HG03025 (cell line): ENCODE results near the gene CABLES2.
A peak's percentile ranks its signal among the peaks of the same experiment; 100 is the strongest.
"Not testable (repeated sequence)": the region's sequence is repeated elsewhere in the genome, so short reads cannot be mapped to it uniquely, and the experiment has no call there.

Experiments used
- ATAC-seq: cut with Tn5 transposase; IDR thresholded peaks from one replicate; pipeline ENCODE4 v1.9.1; 2021; ENCODE audit warnings: mild to moderate bottlenecking, moderate library complexity; ENCODE audit not compliant: unreplicated experiment, low FRiP score

CABLES2 gene

GRCh38 chr20:62373631-62374179 is 33.4 kb downstream of the CABLES2 start:
- ATAC-seq: not testable (repeated sequence)

- ATAC-seq: no peak
These were observed 34.8 kb downstream of the CABLES2 start for GRCh38 chr20:62372042-62372993.

DNA sequence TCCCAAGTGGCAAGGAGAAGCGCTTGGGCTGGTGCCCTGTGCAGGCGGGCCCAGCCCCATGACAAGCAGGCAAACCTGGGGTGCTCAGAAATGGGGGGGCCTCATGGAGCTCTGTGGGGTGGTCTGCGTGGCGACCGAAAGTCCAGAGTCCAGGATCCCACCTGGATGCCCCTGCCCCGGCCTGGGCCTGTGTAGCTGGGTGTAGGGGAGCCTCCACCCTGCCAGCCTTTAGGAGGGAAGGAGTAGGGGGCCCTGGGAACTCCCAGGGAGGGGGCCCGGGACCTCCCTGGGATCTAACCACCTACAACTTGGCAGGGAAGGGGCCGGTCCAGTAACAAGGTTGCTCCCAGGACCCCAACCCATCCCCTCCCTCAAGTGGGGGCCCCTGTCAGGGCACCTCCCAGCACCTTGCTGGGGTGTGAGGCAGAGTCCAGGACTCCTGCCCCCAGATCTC is 35.5 kb downstream of the CABLES2 start:
- no peak for ATAC-seq

- no peak for ATAC-seq
These were observed 36.1 kb downstream of the CABLES2 start for GRCh38 chr20:62370807-62371587.

DNA sequence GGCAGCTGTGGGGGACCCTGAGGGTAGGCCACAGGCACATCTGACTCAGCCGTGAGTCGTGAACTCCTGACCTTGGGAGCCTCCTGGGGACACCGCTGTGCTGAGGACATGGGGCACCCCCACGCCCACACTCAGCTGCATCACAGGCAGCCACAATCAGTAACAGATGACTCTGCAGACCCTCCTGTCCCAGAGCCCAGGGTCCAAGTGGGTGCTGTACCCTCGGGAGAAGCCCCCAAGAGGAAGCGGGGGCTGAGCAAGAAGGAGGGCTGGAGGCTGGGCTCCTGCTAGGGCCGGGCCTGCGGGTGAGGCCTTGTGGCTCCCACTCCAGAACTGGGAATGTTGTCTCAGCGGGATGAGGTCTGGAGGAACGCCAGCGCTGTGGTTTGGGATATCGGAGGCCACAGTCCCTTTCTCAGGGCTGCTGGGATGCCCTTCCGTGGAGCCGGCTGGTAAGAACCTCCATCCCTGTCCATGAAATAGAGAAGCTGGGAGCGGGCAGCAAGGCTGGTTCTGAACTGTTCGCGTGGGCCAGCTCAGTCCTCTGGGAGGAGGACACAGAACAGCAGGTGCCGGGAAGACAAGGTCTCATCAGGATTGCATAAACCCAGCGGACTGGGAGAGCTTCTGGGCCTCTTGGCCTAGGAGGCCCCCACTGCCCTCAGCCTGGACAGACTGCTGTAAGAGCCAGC is 36.8 kb downstream of the CABLES2 start:
- no peak for ATAC-seq

DNA sequence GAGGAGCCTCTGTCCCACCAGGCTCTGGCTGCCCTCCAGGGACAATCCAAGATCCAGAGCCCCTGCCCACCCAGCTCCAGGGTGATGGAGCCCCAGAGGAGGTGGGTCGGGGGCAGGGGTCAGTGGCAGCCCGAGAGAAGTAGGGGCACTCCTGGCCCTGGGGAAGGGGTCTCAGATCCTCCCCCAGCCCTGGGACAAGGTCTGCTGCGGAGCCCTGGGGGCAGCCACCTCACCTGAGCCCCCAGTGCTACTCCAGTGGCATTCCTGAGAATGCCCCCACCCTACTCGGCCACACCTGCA is 37.3 kb downstream of the CABLES2 start:
- no peak for ATAC-seq

DNA sequence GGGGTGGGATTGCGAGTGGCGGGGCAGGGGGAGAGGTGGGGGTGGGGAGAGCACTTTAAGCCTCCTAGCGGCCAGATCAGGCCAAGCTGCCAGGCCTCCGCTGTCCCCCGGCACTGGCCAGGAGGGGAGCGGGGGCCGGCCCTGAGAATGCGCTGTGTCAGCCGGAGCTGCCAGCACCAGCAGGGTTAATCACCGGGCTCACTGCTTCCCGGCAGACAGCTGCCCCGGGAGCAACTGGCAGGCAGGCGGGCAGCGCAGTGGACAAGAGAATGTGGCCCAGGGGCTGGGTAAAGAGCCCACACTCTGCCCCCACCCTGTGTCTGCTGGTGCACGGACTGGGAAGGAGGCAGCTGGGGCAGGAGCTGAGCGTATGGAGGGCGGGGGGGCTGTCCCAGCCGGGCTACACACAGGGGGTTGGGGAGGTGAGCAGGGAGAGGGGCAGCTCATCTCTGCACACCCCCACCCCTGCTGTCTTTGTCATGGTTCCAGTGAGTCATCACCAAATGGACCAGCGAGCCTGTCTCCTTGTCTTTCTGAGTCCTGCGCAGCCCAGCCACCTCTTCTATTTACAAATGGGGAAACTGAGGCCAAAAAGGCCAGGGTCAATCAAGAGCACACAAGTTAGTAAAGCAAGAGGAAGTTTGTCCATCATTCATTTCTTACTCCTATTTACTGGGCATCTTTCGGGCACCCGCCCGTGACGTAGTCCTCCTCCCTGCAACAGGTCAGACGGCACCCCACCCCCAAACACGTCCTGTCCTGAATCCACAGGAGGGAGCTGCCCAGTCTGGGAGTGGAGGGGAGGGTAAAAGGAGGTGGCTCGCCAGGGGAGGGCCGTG is 37.9 kb downstream of the CABLES2 start:
- no peak for ATAC-seq

DNA sequence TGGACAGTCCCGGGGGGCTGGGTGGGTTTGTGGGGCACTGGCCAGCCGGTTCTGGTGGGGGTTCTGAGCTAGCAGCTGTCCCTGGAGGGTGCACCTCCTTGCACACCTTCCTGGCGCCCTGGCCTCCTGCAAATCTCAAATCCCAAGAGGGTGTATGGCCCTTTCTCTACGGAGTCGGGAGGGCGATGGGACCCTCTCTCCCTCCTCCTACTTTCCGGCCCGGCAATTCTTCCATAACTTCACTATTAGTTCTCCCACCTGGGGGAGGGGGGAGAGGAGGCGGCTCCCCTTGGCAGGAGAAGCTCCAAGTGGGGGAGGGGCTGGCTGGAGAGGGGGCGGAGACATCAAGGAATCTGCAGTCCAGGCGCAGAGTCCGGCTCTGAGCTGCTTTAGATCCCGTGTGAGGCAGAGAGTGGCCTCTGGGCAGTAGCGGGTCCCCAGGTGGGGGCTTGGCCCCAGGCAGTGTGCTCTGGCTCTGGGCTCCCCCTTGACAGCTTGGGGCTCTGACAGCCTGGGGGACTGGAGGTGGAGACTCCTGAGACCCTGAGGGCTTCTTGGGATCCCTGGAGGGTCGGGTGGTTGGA is 38.6 kb downstream of the CABLES2 start:
- ATAC-seq: no peak

GRCh38 chr20:62367633-62368391 is 39.3 kb downstream of the CABLES2 start:
- no peak for ATAC-seq

DNA sequence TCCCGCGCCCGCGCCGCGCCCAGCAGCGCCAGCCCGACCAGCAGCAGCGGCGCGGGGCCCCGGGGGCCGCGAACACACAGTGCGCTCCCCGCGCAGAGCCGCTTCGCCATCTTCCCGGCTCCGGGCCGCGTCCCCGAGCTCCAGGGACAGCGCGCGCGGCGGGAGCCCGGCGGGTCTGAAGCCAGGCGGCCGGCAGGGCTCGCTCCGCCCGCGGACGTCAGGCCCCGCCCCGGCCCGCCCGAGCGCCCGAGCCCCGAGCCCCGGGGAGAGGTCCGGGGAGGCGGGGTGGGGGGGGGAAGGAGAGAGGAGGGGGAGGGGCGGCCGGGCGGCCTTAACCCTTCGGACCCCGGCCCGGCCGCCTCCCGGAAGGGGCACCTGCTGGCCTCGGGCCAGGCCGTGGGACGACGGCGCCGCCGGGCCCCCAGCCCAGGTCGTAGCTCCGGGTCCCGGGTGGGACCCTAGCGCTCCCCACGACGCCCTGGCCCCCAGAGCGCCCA is 39.9 kb downstream of the CABLES2 start, which contains the start of gene LAMA5:
TSS of gene LAMA5 (minus strand) at position 177 of the 497 bp plus-strand sequence. CDS start at position 110, 67 bp downstream.
- peak; percentile 39 for ATAC-seq

DNA sequence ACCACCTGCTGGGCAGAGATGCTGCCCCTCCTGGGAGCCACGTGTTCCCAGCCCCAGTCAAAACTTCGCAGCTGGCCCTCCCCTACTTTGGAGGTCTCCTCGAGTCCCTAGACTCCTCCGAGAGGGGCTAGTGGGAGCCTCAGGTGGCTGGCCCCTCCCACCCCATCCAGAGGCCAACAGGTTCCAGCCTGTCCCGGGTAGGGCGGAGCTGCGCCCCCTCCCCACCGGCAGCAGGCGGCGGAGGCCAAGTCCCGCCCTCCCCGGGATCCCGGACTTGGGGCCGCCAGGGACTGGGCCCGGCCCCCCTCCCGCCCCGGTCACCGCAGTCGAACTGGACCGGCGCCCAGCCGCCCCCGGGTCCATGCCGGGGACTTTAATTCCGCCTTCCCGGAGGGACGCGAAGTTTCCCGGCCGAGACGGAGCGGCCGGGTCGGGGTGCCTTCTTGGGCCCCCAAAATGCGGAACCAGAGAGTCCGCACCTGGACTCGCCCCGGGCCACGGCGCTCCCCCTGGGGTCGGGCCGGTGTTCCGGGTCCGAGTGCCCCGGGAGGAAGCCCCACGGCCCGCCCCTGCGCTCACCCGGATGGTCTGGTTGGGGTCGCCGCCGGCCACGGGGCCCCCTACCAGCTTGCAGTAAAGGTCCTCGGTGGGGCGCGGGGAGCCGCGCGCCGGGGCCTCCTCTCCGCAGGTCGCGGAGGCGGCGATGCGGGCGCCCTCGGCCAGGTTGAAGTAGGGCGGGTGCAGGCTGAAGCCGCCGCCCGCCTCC is 40.5 kb downstream of the CABLES2 start:
- no peak for ATAC-seq

DNA sequence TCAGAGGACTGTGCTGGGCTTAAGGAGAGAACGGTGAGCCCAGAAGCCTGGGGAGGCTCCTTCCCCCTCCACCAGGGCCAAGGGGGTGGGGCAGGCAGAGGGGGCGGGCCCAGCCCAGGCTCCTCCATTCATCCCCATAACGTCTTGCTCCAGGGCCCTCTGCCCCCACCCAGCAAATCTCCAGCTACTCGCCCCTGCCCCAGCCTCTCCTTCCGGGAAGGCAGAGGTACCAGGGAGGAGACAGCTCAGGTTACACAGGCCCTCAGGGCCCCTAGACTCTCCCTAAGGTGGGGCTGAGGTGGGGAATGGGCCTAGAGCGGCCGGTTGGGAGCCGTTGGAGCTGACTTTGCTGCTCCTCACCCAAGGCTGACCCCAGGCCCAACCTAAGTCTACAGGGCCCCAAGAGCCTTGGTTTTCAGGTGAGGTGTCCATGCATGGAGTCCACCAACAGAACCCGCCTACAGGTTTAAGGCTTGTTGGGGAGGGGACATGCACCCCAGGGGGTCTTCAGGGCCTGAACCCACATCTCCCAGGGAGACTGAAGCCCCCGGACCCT is 41.2 kb downstream of the CABLES2 start:
- no peak for ATAC-seq

DNA sequence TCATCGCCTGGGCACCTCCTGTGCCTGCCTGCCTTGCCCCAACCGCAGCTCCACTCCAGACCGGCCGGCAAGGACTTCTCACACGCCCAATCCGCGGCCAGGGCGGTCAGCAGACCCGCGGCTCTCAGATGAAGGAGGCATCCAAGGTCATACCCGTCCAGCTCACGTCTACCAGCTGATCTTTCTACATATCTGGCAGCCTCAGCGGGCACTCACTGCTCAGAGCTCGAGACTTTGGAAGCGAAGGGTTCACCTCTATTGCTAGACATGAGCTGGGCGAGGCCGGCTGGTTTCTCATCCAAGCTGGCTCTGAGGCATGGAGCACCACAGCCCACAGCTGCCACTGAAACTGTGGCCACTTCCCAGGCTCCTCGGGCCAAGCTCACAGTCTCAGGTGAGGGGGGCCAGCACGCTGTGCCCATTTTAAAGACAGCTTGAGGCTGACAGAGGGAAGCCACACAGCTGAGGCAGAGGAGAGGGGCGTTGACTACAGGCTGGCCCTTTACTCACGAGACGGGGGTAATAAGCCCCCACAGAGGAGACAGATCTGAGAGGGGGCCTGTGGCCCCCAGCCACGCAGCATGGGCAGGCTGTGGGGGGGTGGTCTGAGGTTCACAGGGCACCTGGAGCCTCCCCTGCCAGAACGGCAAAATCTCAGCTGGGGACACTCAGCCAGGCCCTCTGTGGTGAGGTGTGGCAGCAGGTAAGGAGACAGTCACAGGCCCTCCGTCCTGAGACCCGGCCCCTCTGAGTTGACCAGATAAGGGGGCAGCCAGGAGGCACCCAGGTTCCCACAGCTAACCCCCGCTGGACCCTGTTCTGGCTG is 42.0 kb downstream of the CABLES2 start:
- no peak for ATAC-seq

- ATAC-seq: no peak
These were observed 42.9 kb downstream of the CABLES2 start for GRCh38 chr20:62363920-62364851.
